ENCODE data around the gene MYH6. TPM values are rescaled to one million over a fixed set of nuclear protein-coding genes. Genes with fewer than 3 reads are reported as not detected.

The MYH6 gene
- total RNA-seq, 4 donors from 2014 or later, result 0.16 to 1.5 TPM; not detected in 2

- Histone ChIP-seq H3K9me3 (no peaks in the 10 kb centered on the region), H3K36me3 (no peaks in the 10 kb centered on the region), H3K4me3 (no peak overlapping the region), H3K27ac (no peak overlapping the region), H3K27me3 (no peaks in the 10 kb centered on the region), H3K4me1 (no peaks in the 10 kb centered on the region)
- no peak for DNase-seq
- in situ Hi-C loops (cut with MboI; ENCODE audit: low pct_ligation_motif_present in 1 of 4, low pct_unique_long_range_greater_than_20kb in 1 of 4, low sequenced_read_pairs in 3 of 4), result no loop called here
- 72 to 78% methylated on average over 6 to 11 of the region's 11 CpGs for WGBS, 2 donors (ENCODE audit: low coverage in 1 of 2)
- intact Hi-C loops (cut with DNase I; ENCODE audit: low total_unique reads), result no loop called here
- TF ChIP-seq EP300 (IDR thresholded peaks at IDR 0.05; ENCODE audit: low read depth), result no peak
These were observed 8.7 kb upstream of the MYH6 start for GRCh38 chr14:23416801-23417200.

- H3K9me3 ChIP-seq, result no peaks in the 10 kb centered on the region
- no peak overlapping the region for H3K4me3 ChIP-seq
- no peaks in the 10 kb centered on the region for H3K27me3 ChIP-seq
- intact Hi-C loops (cut with DNase I; ENCODE audit: low total_unique reads) (no loop called here), in situ Hi-C loops (cut with MboI; ENCODE audit: low pct_ligation_motif_present in 1 of 4, low pct_unique_long_range_greater_than_20kb in 1 of 4, low sequenced_read_pairs in 3 of 4) (no loop called here)
- no peak overlapping the region for H3K27ac ChIP-seq
- no peak for DNase-seq
- no peaks in the 10 kb centered on the region for H3K4me1 ChIP-seq
- H3K36me3 ChIP-seq, result no peaks in the 10 kb centered on the region
- TF ChIP-seq POLR2A (IDR thresholded peaks at IDR 0.05), result no peak
- no peak for TF ChIP-seq POLR2AphosphoS5 (IDR thresholded peaks at IDR 0.05)
- no peak for TF ChIP-seq EP300 (IDR thresholded peaks at IDR 0.05; ENCODE audit: low read depth)
- TF ChIP-seq CTCF (IDR thresholded peaks at IDR 0.05), result no peak
- WGBS, 2 donors (ENCODE audit: low coverage in 1 of 2), result 40 to 79% methylated on average over 1 to 21 of the region's 21 CpGs
These were observed 8.0 kb upstream of the MYH6 start for GRCh38 chr14:23415821-23416778.

GRCh38 chr14:23414906-23415820 lies 7.1 kb upstream of the MYH6 start:
- no peaks in the 10 kb centered on the region for H3K27me3 ChIP-seq
- H3K4me3 ChIP-seq, result no peak overlapping the region
- in situ Hi-C loops (cut with MboI; ENCODE audit: low pct_ligation_motif_present in 1 of 4, low pct_unique_long_range_greater_than_20kb in 1 of 4, low sequenced_read_pairs in 3 of 4) (no loop called here), intact Hi-C loops (cut with DNase I; ENCODE audit: low total_unique reads) (no loop called here)
- WGBS, 2 donors (ENCODE audit: low coverage in 1 of 2), result 85 to 96% methylated on average over 4 to 39 of the region's 39 CpGs
- no peak for DNase-seq
- no peaks in the 10 kb centered on the region for H3K36me3 ChIP-seq
- TF ChIP-seq POLR2AphosphoS5 (IDR thresholded peaks at IDR 0.05) (no peak), EP300 (IDR thresholded peaks at IDR 0.05; ENCODE audit: low read depth) (no peak), CTCF (IDR thresholded peaks at IDR 0.05) (no peak), POLR2A (IDR thresholded peaks at IDR 0.05) (no peak)
- no peaks in the 10 kb centered on the region for H3K9me3 ChIP-seq
- no peak overlapping the region for H3K27ac ChIP-seq
- H3K4me1 ChIP-seq, result no peaks in the 10 kb centered on the region

- Histone ChIP-seq H3K36me3 (no peaks in the 10 kb centered on the region), H3K27ac (no peak overlapping the region), H3K4me3 (no peak overlapping the region), H3K9me3 (no peaks in the 10 kb centered on the region), H3K4me1 (no peaks in the 10 kb centered on the region), H3K27me3 (no peaks in the 10 kb centered on the region)
- WGBS, 2 donors (ENCODE audit: low coverage in 1 of 2), result 52% methylated on average over 3 of the region's 3 CpGs; no CpG with 5 or more reads in 1 of the 2 donors
- DNase-seq, result no peak
- TF ChIP-seq POLR2AphosphoS5 (IDR thresholded peaks at IDR 0.05) (no peak), POLR2A (IDR thresholded peaks at IDR 0.05) (no peak), CTCF (IDR thresholded peaks at IDR 0.05) (no peak), EP300 (IDR thresholded peaks at IDR 0.05; ENCODE audit: low read depth) (no peak)
- intact Hi-C loops (cut with DNase I; ENCODE audit: low total_unique reads), result no loop called here
- in situ Hi-C loops (cut with MboI; ENCODE audit: low pct_ligation_motif_present in 1 of 4, low pct_unique_long_range_greater_than_20kb in 1 of 4, low sequenced_read_pairs in 3 of 4), result no loop called here
These were observed 6.2 kb upstream of the MYH6 start for GRCh38 chr14:23414254-23414653.
